Measurements from ENCODE around the gene FBXL13.
A peak's percentile ranks its signal among the peaks of the same experiment; 100 is the strongest.

Gene FBXL13

DNA sequence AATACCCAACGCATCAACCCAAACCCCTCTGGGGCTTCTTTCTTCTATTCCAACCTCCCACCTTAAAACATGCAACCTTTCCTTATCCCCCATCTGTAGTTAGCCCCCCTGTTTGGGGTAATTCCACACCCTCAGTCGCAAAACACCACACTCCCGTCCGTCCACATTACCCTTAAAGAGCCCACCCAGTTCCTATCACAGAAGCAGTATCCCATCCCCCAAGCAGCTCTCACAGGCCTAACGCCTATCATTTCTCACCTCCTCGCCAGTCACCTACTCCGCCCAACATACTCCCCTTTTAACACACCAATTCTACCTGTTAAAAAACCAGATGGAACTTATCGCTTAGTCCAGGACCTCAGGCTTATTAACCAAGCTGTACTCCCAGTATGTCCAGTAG, 98.1 kb downstream of the FBXL13 start:
- H3K9ac ChIP-seq (ENCODE audit: low read length): no peak overlapping the region
- 100% methylated on average over 4 of the region's 8 CpGs for WGBS (ENCODE audit: extremely low coverage, insufficient coverage, insufficient read length)
- H2BK12ac ChIP-seq (ENCODE audit: low read length): no peak overlapping the region
- no peaks in the 10 kb centered on the region for H3K4me1 ChIP-seq (ENCODE audit: control insufficient read depth in 1 of 2, insufficient read depth in 2 of 2, low read length in 2 of 2)
- H3K14ac ChIP-seq (ENCODE audit: low read length): no peak overlapping the region
- no peaks in the 10 kb centered on the region for H3K79me2 ChIP-seq (ENCODE audit: control insufficient read depth, insufficient read depth, low read length, poor library complexity)
- no peak overlapping the region for H4K12ac ChIP-seq (ENCODE audit: low read depth, low read length)
- no peak overlapping the region for H4K91ac ChIP-seq (ENCODE audit: low read depth, low read length)
- H2BK120ac ChIP-seq (ENCODE audit: insufficient read depth, low read length, poor library complexity): no peak overlapping the region
- no peak overlapping the region for H3K4ac ChIP-seq (ENCODE audit: low read depth, low read length)
- H4K8ac ChIP-seq (ENCODE audit: low read depth, low read length): no peak overlapping the region
- DNase-seq: no peak
- no peak overlapping the region for H3K4me3 ChIP-seq (ENCODE audit: low read depth, low read length)
- H3K18ac ChIP-seq (ENCODE audit: low read length): no peak overlapping the region
- H2AK5ac ChIP-seq (ENCODE audit: low read length): no peak overlapping the region
- no peak overlapping the region for H3K23ac ChIP-seq (ENCODE audit: low read length)
- H3K79me1 ChIP-seq (ENCODE audit: low read length): no peaks in the 10 kb centered on the region
- H3K4me2 ChIP-seq (ENCODE audit: low read length): no peak overlapping the region
- H3K27ac ChIP-seq (ENCODE audit: low read depth, low read length): no peak overlapping the region
- H3K9me3 ChIP-seq (ENCODE audit: insufficient read depth, low read depth, low read length): no peaks in the 10 kb centered on the region
- no peaks in the 10 kb centered on the region for H3K36me3 ChIP-seq (ENCODE audit: control insufficient read depth in 1 of 2, insufficient read depth in 2 of 2, low read length in 2 of 2)
- H2AFZ ChIP-seq (ENCODE audit: insufficient read depth, low read length, poor library complexity): no peak overlapping the region
- no peaks in the 10 kb centered on the region for H3K27me3 ChIP-seq (ENCODE audit: insufficient read depth, low read length)
- no peak overlapping the region for H2BK5ac ChIP-seq (ENCODE audit: low read depth, low read length, poor library complexity)

DNA sequence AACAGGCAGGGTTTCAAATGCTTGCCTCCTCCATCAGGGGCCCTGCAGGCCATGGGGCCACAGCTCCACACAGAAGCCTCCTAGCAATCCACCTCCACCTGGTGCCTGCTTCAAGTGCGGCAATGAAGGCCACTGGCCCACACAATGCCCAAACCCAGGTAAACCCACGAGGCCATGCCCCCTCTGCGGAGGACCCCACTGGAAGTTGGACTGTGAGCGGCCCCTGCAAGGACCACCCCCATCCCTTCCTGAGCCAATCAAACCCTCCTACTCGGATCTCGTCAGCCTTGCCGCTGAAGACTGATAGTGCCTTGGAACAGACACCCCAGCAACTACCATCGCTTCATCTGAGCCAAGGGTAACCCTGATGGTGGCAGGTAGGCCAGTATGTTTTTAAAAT, 98.7 kb downstream of the FBXL13 start:
- H3K4ac ChIP-seq (ENCODE audit: low read depth, low read length): no peak overlapping the region
- no peaks in the 10 kb centered on the region for H3K79me1 ChIP-seq (ENCODE audit: low read length)
- no peak overlapping the region for H3K4me2 ChIP-seq (ENCODE audit: low read length)
- H3K4me3 ChIP-seq (ENCODE audit: low read depth, low read length): no peak overlapping the region
- no peaks in the 10 kb centered on the region for H3K36me3 ChIP-seq (ENCODE audit: control insufficient read depth in 1 of 2, insufficient read depth in 2 of 2, low read length in 2 of 2)
- no peaks in the 10 kb centered on the region for H3K27me3 ChIP-seq (ENCODE audit: insufficient read depth, low read length)
- no peak overlapping the region for H3K23ac ChIP-seq (ENCODE audit: low read length)
- no peak overlapping the region for H2BK5ac ChIP-seq (ENCODE audit: low read depth, low read length, poor library complexity)
- DNase-seq: no peak
- H3K18ac ChIP-seq (ENCODE audit: low read length): no peak overlapping the region
- H4K12ac ChIP-seq (ENCODE audit: low read depth, low read length): no peak overlapping the region
- H3K4me1 ChIP-seq (ENCODE audit: control insufficient read depth in 1 of 2, insufficient read depth in 2 of 2, low read length in 2 of 2): no peaks in the 10 kb centered on the region
- WGBS (ENCODE audit: extremely low coverage, insufficient coverage, insufficient read length): no CpG with 5 or more reads among the region's 8 CpGs
- H3K27ac ChIP-seq (ENCODE audit: low read depth, low read length): no peak overlapping the region
- no peak overlapping the region for H2AK5ac ChIP-seq (ENCODE audit: low read length)
- no peak overlapping the region for H4K91ac ChIP-seq (ENCODE audit: low read depth, low read length)
- H2AFZ ChIP-seq (ENCODE audit: insufficient read depth, low read length, poor library complexity): no peak overlapping the region
- no peak overlapping the region for H4K8ac ChIP-seq (ENCODE audit: low read depth, low read length)
- no peak overlapping the region for H2BK12ac ChIP-seq (ENCODE audit: low read length)
- H3K14ac ChIP-seq (ENCODE audit: low read length): no peak overlapping the region
- H3K9me3 ChIP-seq (ENCODE audit: insufficient read depth, low read depth, low read length): no peaks in the 10 kb centered on the region
- H2BK120ac ChIP-seq (ENCODE audit: insufficient read depth, low read length, poor library complexity): no peak overlapping the region
- H3K79me2 ChIP-seq (ENCODE audit: control insufficient read depth, insufficient read depth, low read length, poor library complexity): no peaks in the 10 kb centered on the region
- H3K9ac ChIP-seq (ENCODE audit: low read length): no peak overlapping the region

DNA sequence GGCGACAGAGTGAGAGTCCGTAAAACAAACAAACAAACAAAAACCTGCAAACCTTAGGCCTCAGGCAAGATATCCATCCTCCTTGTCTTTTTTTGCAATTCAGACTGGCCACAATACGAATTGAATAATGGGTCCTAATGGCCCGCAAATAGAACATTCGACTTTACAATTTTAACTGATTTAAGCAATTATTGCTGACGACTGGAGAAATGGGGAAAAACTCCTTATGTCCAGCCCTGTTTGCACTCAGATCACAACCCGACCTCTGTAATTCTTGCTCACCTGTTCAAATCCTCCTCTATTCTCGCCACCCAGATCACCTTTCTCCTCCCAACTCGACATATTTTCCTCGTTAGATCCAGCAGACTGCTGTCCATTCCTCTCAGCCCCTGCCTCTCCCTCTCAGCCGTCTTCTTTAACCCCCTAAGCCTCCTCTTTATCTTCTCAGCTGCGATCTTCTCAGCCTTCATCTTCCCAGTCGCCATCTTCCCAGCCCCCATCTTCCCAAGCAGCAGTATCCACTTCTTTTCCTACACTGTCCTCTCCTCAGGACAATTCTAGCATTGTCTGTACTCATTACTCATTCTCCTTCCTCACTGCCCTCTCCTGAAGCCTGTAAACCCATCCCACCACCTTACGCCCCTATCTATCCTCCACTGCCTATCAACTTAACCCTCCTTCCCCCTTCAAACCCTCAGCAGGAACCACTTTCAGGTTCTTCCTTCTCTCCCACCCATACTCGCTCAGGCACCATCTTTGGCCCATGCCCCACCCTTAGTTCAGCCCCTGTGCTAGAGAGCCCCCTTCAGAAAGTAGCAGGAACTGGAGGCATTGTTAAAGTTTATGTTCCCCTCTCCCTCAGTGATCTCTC, 100.0 kb downstream of the FBXL13 start:
- no peak overlapping the region for H4K91ac ChIP-seq (ENCODE audit: low read depth, low read length)
- no peaks in the 10 kb centered on the region for H3K79me2 ChIP-seq (ENCODE audit: control insufficient read depth, insufficient read depth, low read length, poor library complexity)
- no peak overlapping the region for H3K18ac ChIP-seq (ENCODE audit: low read length)
- no peak for DNase-seq
- H3K27ac ChIP-seq (ENCODE audit: low read depth, low read length): no peak overlapping the region
- no peak overlapping the region for H2BK5ac ChIP-seq (ENCODE audit: low read depth, low read length, poor library complexity)
- no peaks in the 10 kb centered on the region for H3K9me3 ChIP-seq (ENCODE audit: insufficient read depth, low read depth, low read length)
- no peak overlapping the region for H2BK120ac ChIP-seq (ENCODE audit: insufficient read depth, low read length, poor library complexity)
- no peak overlapping the region for H3K4me2 ChIP-seq (ENCODE audit: low read length)
- H3K14ac ChIP-seq (ENCODE audit: low read length): no peak overlapping the region
- no peaks in the 10 kb centered on the region for H3K27me3 ChIP-seq (ENCODE audit: insufficient read depth, low read length)
- H2BK12ac ChIP-seq (ENCODE audit: low read length): no peak overlapping the region
- H2AFZ ChIP-seq (ENCODE audit: insufficient read depth, low read length, poor library complexity): no peak overlapping the region
- no peak overlapping the region for H4K12ac ChIP-seq (ENCODE audit: low read depth, low read length)
- no peaks in the 10 kb centered on the region for H3K36me3 ChIP-seq (ENCODE audit: control insufficient read depth in 1 of 2, insufficient read depth in 2 of 2, low read length in 2 of 2)
- no peak overlapping the region for H3K4me3 ChIP-seq (ENCODE audit: low read depth, low read length)
- H2AK5ac ChIP-seq (ENCODE audit: low read length): no peak overlapping the region
- no peaks in the 10 kb centered on the region for H3K79me1 ChIP-seq (ENCODE audit: low read length)
- no peak overlapping the region for H3K23ac ChIP-seq (ENCODE audit: low read length)
- H3K4me1 ChIP-seq (ENCODE audit: control insufficient read depth in 1 of 2, insufficient read depth in 2 of 2, low read length in 2 of 2): no peaks in the 10 kb centered on the region
- 100% methylated on average over 3 of the region's 15 CpGs for WGBS (ENCODE audit: extremely low coverage, insufficient coverage, insufficient read length)
- no peak overlapping the region for H3K4ac ChIP-seq (ENCODE audit: low read depth, low read length)
- H4K8ac ChIP-seq (ENCODE audit: low read depth, low read length): no peak overlapping the region
- no peak overlapping the region for H3K9ac ChIP-seq (ENCODE audit: low read length)

DNA sequence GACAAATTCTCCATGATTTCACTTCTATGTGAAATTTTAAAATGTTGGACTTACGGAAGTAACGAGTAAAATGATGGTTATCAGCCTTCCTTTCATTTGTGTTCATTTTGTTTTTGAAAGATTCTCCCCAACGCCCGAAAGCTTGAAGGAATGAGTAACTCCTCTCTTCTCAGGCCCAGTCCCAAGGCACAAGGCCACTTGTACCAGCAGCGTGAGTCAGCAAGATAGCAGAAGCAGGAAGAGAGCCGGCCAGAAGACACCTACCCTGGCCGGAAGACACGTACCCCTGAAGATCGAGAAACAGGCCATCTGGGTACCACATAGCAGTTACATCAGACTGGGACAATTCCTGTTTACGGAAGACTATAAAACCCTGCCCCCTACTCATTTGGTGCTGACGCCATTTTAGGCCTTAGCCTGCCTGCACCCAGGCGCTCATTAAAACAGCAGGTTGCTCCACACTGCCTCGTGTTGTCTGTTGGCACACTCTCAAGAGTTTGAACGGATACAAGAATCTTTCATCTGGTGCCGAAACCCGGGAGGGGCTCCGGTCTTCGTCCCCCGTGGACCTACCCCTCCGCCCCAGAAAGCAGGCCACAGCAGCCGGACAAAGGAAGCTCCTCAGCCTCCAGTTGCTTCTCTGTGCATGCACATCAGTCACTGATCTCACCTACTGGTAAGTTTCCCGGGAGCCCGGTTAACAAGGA, 101.3 kb downstream of the FBXL13 start:
- Histone ChIP-seq H3K79me2 (ENCODE audit: control insufficient read depth, insufficient read depth, low read length, poor library complexity) (no peaks in the 10 kb centered on the region), H2AFZ (ENCODE audit: insufficient read depth, low read length, poor library complexity) (no peak overlapping the region), H3K27ac (ENCODE audit: low read depth, low read length) (no peak overlapping the region), H3K36me3 (ENCODE audit: control insufficient read depth in 1 of 2, insufficient read depth in 2 of 2, low read length in 2 of 2) (no peaks in the 10 kb centered on the region), H2AK5ac (ENCODE audit: low read length) (no peak overlapping the region), H3K18ac (ENCODE audit: low read length) (no peak overlapping the region), H3K4ac (ENCODE audit: low read depth, low read length) (no peak overlapping the region), H3K23ac (ENCODE audit: low read length) (no peak overlapping the region), H3K4me3 (ENCODE audit: low read depth, low read length) (no peak overlapping the region), H4K91ac (ENCODE audit: low read depth, low read length) (no peak overlapping the region), H3K4me1 (ENCODE audit: control insufficient read depth in 1 of 2, insufficient read depth in 2 of 2, low read length in 2 of 2) (no peaks in the 10 kb centered on the region), H4K12ac (ENCODE audit: low read depth, low read length) (no peak overlapping the region), H4K8ac (ENCODE audit: low read depth, low read length) (no peak overlapping the region), H2BK5ac (ENCODE audit: low read depth, low read length, poor library complexity) (no peak overlapping the region), H2BK12ac (ENCODE audit: low read length) (no peak overlapping the region), H3K4me2 (ENCODE audit: low read length) (no peak overlapping the region), H3K9me3 (ENCODE audit: insufficient read depth, low read depth, low read length) (no peaks in the 10 kb centered on the region), H3K14ac (ENCODE audit: low read length) (no peak overlapping the region), H2BK120ac (ENCODE audit: insufficient read depth, low read length, poor library complexity) (no peak overlapping the region), H3K27me3 (ENCODE audit: insufficient read depth, low read length) (no peaks in the 10 kb centered on the region), H3K79me1 (ENCODE audit: low read length) (no peaks in the 10 kb centered on the region), H3K9ac (ENCODE audit: low read length) (no peak overlapping the region)
- DNase-seq: peak; percentile 42 to 71
- no CpG with 5 or more reads among the region's 23 CpGs for WGBS (ENCODE audit: extremely low coverage, insufficient coverage, insufficient read length)
